ENCODE data around the gene RMP24.

RMP24 gene

GRCh38 chr18:35979112-35979511, 6.6 kb downstream of the RMP24 start:
- peaks cover 63% of the 10 kb centered on the region for H3K36me3 ChIP-seq (ENCODE audit: insufficient read depth, low read length)
- peaks cover 12% of the 10 kb centered on the region for H3K4me1 ChIP-seq (ENCODE audit: insufficient read depth, low read length)
- no peaks in the 10 kb centered on the region for H3K27me3 ChIP-seq (ENCODE audit: insufficient read depth, low read length)
- H3K27ac ChIP-seq (ENCODE audit: low read depth, low read length) = no peak overlapping the region
- no peak overlapping the region for H3K4me2 ChIP-seq (ENCODE audit: insufficient read depth, low read length)
- no peak for DNase-seq (ENCODE audit: insufficient read length, low spot score, missing footprints)
- TF ChIP-seq CTCF (IDR thresholded peaks at IDR 0.05; ENCODE audit: extremely low read depth, low read depth, low read length) = no peak
- H3K9me3 ChIP-seq (ENCODE audit: low read depth, low read length) = no peaks in the 10 kb centered on the region
- H3K79me2 ChIP-seq (ENCODE audit: insufficient read depth, low read length) = peaks cover 4% of the 10 kb centered on the region
- H3K4me3 ChIP-seq (ENCODE audit: insufficient read depth, low read length) = no peak overlapping the region
- no peak overlapping the region for H2AFZ ChIP-seq (ENCODE audit: low read length)
- H4K20me1 ChIP-seq (ENCODE audit: insufficient read depth, low read length) = no peaks in the 10 kb centered on the region

- Histone ChIP-seq H3K79me2 (ENCODE audit: insufficient read depth, low read length) (no peaks in the 10 kb centered on the region), H3K4me2 (ENCODE audit: insufficient read depth, low read length) (no peak overlapping the region), H2AFZ (ENCODE audit: low read length) (no peak overlapping the region), H3K36me3 (ENCODE audit: insufficient read depth, low read length) (peaks cover 34% of the 10 kb centered on the region), H3K27ac (ENCODE audit: low read depth, low read length) (peak overlapping the region; percentile 64), H3K9me3 (ENCODE audit: low read depth, low read length) (no peaks in the 10 kb centered on the region), H4K20me1 (ENCODE audit: insufficient read depth, low read length) (no peaks in the 10 kb centered on the region), H3K27me3 (ENCODE audit: insufficient read depth, low read length) (no peaks in the 10 kb centered on the region), H3K4me3 (ENCODE audit: insufficient read depth, low read length) (no peak overlapping the region), H3K4me1 (ENCODE audit: insufficient read depth, low read length) (peaks cover 16% of the 10 kb centered on the region)
- DNase-seq (ENCODE audit: insufficient read length, low spot score, missing footprints) = no peak
- TF ChIP-seq CTCF (IDR thresholded peaks at IDR 0.05; ENCODE audit: extremely low read depth, low read depth, low read length) = no peak
Measured at GRCh38 chr18:35982409-35983114, 10.1 kb downstream of the RMP24 start.

GRCh38 chr18:35983147-35983546, 10.7 kb downstream of the RMP24 start:
- no peak overlapping the region for H3K4me3 ChIP-seq (ENCODE audit: insufficient read depth, low read length)
- no peaks in the 10 kb centered on the region for H3K79me2 ChIP-seq (ENCODE audit: insufficient read depth, low read length)
- H3K27ac ChIP-seq (ENCODE audit: low read depth, low read length) = peak overlapping the region; percentile 64
- H3K9me3 ChIP-seq (ENCODE audit: low read depth, low read length) = no peaks in the 10 kb centered on the region
- H3K27me3 ChIP-seq (ENCODE audit: insufficient read depth, low read length) = no peaks in the 10 kb centered on the region
- H4K20me1 ChIP-seq (ENCODE audit: insufficient read depth, low read length) = no peaks in the 10 kb centered on the region
- no peak for TF ChIP-seq CTCF (IDR thresholded peaks at IDR 0.05; ENCODE audit: extremely low read depth, low read depth, low read length)
- no peak overlapping the region for H2AFZ ChIP-seq (ENCODE audit: low read length)
- no peak for DNase-seq (ENCODE audit: insufficient read length, low spot score, missing footprints)
- H3K4me2 ChIP-seq (ENCODE audit: insufficient read depth, low read length) = peak overlapping the region; percentile 2
- peaks cover 16% of the 10 kb centered on the region for H3K4me1 ChIP-seq (ENCODE audit: insufficient read depth, low read length)
- peaks cover 29% of the 10 kb centered on the region for H3K36me3 ChIP-seq (ENCODE audit: insufficient read depth, low read length)

- H4K20me1 ChIP-seq (ENCODE audit: insufficient read depth, low read length) = no peaks in the 10 kb centered on the region
- no peaks in the 10 kb centered on the region for H3K79me2 ChIP-seq (ENCODE audit: insufficient read depth, low read length)
- no peaks in the 10 kb centered on the region for H3K27me3 ChIP-seq (ENCODE audit: insufficient read depth, low read length)
- H3K36me3 ChIP-seq (ENCODE audit: insufficient read depth, low read length) = peaks cover 22% of the 10 kb centered on the region
- H2AFZ ChIP-seq (ENCODE audit: low read length) = no peak overlapping the region
- no peak overlapping the region for H3K4me3 ChIP-seq (ENCODE audit: insufficient read depth, low read length)
- H3K4me1 ChIP-seq (ENCODE audit: insufficient read depth, low read length) = peaks cover 16% of the 10 kb centered on the region
- DNase-seq (ENCODE audit: insufficient read length, low spot score, missing footprints) = peak; percentile 88
- TF ChIP-seq CTCF (IDR thresholded peaks at IDR 0.05; ENCODE audit: extremely low read depth, low read depth, low read length) = no peak
- H3K27ac ChIP-seq (ENCODE audit: low read depth, low read length) = peak overlapping the region; percentile 64
- H3K4me2 ChIP-seq (ENCODE audit: insufficient read depth, low read length) = peak overlapping the region; percentile 2
- no peaks in the 10 kb centered on the region for H3K9me3 ChIP-seq (ENCODE audit: low read depth, low read length)
Measured at GRCh38 chr18:35983818-35984217, 11.3 kb downstream of the RMP24 start.

Measured in osteoblast (primary cell).